ENCODE data around the gene KXD1. TPM values are rescaled to one million over a fixed set of nuclear protein-coding genes. Genes with fewer than 3 reads are reported as not detected.

The KXD1 gene
- total and polyA plus RNA-seq, 2 donors (not counting 1 experiment from before 2014, with no cell fraction given), result 90.0 to 166 TPM

DNA sequence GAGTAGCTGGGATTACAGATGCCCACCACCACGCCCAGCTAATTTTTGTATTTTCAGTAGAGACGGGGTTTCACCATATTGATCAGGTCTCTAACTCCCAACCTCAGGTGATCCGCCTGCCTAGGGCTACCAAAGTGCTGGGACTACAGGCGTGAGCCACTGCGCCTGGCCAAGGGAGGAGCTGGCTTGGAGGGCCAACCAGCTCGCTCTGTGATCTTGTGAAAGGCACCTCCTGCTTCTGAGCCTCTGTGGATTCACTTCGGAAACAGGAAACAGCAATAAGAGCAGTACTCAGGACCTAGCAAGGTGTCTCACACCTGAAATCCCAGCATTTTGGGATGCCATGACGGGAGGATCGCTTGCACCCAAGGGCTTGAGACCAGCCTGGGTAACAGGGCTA lies 33.8 kb upstream of the KXD1 start:
- ATAC-seq (ENCODE audit: low read depth), result no peak
- ChIA-PET CTCF (no interaction called here), POLR2A (no interaction called here)
- Histone ChIP-seq H3K4me1 (ENCODE audit: control insufficient read depth in 2 of 2, insufficient read depth in 2 of 2, low read length in 2 of 2) (peaks cover 7 to 21% of the 10 kb centered on the region in 2 donors), H3K9me3 (ENCODE audit: control extremely low read depth in 1 of 3, control insufficient read depth in 2 of 3, insufficient read depth in 1 of 3, low read length in 2 of 3) (no peaks in the 10 kb centered on the region), H3K27ac (ENCODE audit: low read length in 2 of 2) (no peak overlapping the region), H2AFZ (ENCODE audit: insufficient read depth, low read depth, low read length, poor library complexity, severe bottlenecking) (no peak overlapping the region), H4K20me1 (ENCODE audit: control insufficient read depth, insufficient read depth, low read length, poor library complexity, severe bottlenecking) (peaks cover 14% of the 10 kb centered on the region), H3K4me3 (ENCODE audit: control extremely low read depth in 1 of 5, extremely low read depth in 1 of 5, insufficient read depth in 1 of 5, low read depth in 2 of 5, low read length in 4 of 5) (no peak overlapping the region), H3K4me2 (replicated peaks; ENCODE audit: low read depth, low read length, poor library complexity, severe bottlenecking) (no peak overlapping the region), H3K27me3 (replicated peaks in 1 of 4; ENCODE audit: control extremely low read depth in 1 of 4, control insufficient read depth in 3 of 4, insufficient read depth in 4 of 4, low read length in 3 of 4) (no peaks in the 10 kb centered on the region), H3K36me3 (replicated peaks in 1 of 2; ENCODE audit: control extremely low read depth in 1 of 2, control insufficient read depth in 1 of 2, extremely low read depth in 1 of 2, insufficient read depth in 2 of 2, low read length in 1 of 2) (no peaks in the 10 kb centered on the region), H3K79me2 (ENCODE audit: control insufficient read depth, insufficient read depth, low read length) (peaks cover 28% of the 10 kb centered on the region), H3K9ac (ENCODE audit: low read length) (no peak overlapping the region)
- H3K27ac Mint-ChIP-seq, result no peak overlapping the region
- 93% methylated on average over 8 of the region's 9 CpGs for WGBS (ENCODE audit: insufficient coverage)
- peaks cover 18% of the 10 kb centered on the region for H3K4me1 Mint-ChIP-seq
- DNase-seq, result no peak
- intact Hi-C loops (cut with micrococcal nuclease), result loop anchor here (5.0 kb wide), 4 partner anchors 323 to 1297 kb away; partner anchors contain the start of genes ARMC6, MPV17L2, OCEL1 and SUGP2
- no peaks in the 10 kb centered on the region for H3K27me3 Mint-ChIP-seq
- no peak for TF ChIP-seq EZH2 (IDR thresholded peaks at IDR 0.05; ENCODE audit: borderline replicate concordance, insufficient read depth, low read depth, low read length, poor library complexity, severe bottlenecking)
- TF ChIP-seq, protein P1, sequence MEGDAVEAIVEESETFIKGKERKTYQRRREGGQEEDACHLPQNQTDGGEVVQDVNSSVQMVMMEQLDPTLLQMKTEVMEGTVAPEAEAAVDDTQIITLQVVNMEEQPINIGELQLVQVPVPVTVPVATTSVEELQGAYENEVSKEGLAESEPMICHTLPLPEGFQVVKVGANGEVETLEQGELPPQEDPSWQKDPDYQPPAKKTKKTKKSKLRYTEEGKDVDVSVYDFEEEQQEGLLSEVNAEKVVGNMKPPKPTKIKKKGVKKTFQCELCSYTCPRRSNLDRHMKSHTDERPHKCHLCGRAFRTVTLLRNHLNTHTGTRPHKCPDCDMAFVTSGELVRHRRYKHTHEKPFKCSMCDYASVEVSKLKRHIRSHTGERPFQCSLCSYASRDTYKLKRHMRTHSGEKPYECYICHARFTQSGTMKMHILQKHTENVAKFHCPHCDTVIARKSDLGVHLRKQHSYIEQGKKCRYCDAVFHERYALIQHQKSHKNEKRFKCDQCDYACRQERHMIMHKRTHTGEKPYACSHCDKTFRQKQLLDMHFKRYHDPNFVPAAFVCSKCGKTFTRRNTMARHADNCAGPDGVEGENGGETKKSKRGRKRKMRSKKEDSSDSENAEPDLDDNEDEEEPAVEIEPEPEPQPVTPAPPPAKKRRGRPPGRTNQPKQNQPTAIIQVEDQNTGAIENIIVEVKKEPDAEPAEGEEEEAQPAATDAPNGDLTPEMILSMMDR (IDR thresholded peaks at IDR 0.05), result no peak
- no peak overlapping the region for H3K4me3 Mint-ChIP-seq
- no peaks in the 10 kb centered on the region for H3K9me3 Mint-ChIP-seq (ENCODE audit: insufficient read depth)

DNA sequence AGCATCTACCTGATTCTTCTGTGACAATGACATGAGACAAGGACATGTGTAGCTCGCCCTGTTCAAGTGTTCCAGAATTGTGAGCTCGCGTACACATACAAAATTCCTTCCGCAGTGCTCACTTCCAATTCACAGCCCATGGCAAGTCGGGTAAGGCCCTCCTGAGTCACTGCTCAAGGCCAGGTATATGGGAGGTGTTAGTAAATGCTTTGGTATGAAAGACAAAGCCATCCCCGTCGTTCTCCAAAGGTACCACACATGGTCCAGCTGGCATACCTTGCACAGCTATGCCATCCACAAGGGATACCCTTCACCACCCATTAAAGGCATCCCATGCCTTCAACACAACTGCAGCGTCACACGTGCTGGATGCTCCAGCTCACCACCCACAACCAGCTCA lies 31.4 kb upstream of the KXD1 start:
- H3K4me1 ChIP-seq (ENCODE audit: control insufficient read depth in 2 of 2, insufficient read depth in 2 of 2, low read length in 2 of 2), result peaks cover 3 to 5% of the 10 kb centered on the region in 2 donors
- no peak overlapping the region for H3K27ac ChIP-seq (ENCODE audit: low read length in 2 of 2)
- H3K36me3 ChIP-seq (replicated peaks in 1 of 2; ENCODE audit: control extremely low read depth in 1 of 2, control insufficient read depth in 1 of 2, extremely low read depth in 1 of 2, insufficient read depth in 2 of 2, low read length in 1 of 2), result peaks cover 1 to 2% of the 10 kb centered on the region in 2 experiments
- H3K27me3 ChIP-seq (replicated peaks in 1 of 4; ENCODE audit: control extremely low read depth in 1 of 4, control insufficient read depth in 3 of 4, insufficient read depth in 4 of 4, low read length in 3 of 4), result no peaks in the 10 kb centered on the region
- no peaks in the 10 kb centered on the region for H4K20me1 ChIP-seq (ENCODE audit: control insufficient read depth, insufficient read depth, low read length, poor library complexity, severe bottlenecking)
- TF ChIP-seq, protein P1 (IDR thresholded peaks at IDR 0.05), result no peak
- TF ChIP-seq EZH2 (IDR thresholded peaks at IDR 0.05; ENCODE audit: borderline replicate concordance, insufficient read depth, low read depth, low read length, poor library complexity, severe bottlenecking), result no peak
- WGBS (ENCODE audit: insufficient coverage), result 92% methylated on average over 7 of the region's 9 CpGs
- H3K4me3 Mint-ChIP-seq, result no peak overlapping the region
- no peak overlapping the region for H3K4me3 ChIP-seq (ENCODE audit: control extremely low read depth in 1 of 5, extremely low read depth in 1 of 5, insufficient read depth in 1 of 5, low read depth in 2 of 5, low read length in 4 of 5)
- H2AFZ ChIP-seq (ENCODE audit: insufficient read depth, low read depth, low read length, poor library complexity, severe bottlenecking), result no peak overlapping the region
- CTCF ChIA-PET, result no interaction called here
- H3K9me3 ChIP-seq (ENCODE audit: control extremely low read depth in 1 of 3, control insufficient read depth in 2 of 3, insufficient read depth in 1 of 3, low read length in 2 of 3), result no peaks in the 10 kb centered on the region
- intact Hi-C loops (cut with micrococcal nuclease), result no loop called here
- H3K79me2 ChIP-seq (ENCODE audit: control insufficient read depth, insufficient read depth, low read length), result peaks cover 4% of the 10 kb centered on the region
- DNase-seq, result no peak
- POLR2A ChIA-PET, result interaction anchor here (0.6 kb wide), 1 partner anchor 40 kb away, joined by 4 read pairs; no protein-coding TSS in a partner anchor
- ATAC-seq (ENCODE audit: low read depth), result no peak
- H3K4me2 ChIP-seq (replicated peaks; ENCODE audit: low read depth, low read length, poor library complexity, severe bottlenecking), result no peak overlapping the region
- H3K9ac ChIP-seq (ENCODE audit: low read length), result no peak overlapping the region
- no peaks in the 10 kb centered on the region for H3K27me3 Mint-ChIP-seq
- no peak overlapping the region for H3K27ac Mint-ChIP-seq
- H3K9me3 Mint-ChIP-seq (ENCODE audit: insufficient read depth), result no peaks in the 10 kb centered on the region
- peaks cover 3% of the 10 kb centered on the region for H3K4me1 Mint-ChIP-seq

All from B cell (primary cell).